Ramos (cell line): ENCODE data around the gene LSS.
"Not testable (repeated sequence)": the region's sequence is repeated elsewhere in the genome, so short reads cannot be mapped to it uniquely, and the experiment has no call there.

Experiments used
- in situ Hi-C: fragments of 300-500 bp; cut with MboI; formaldehyde crosslinking; loops from one replicate; pipeline ENCODE4 v1.14.3; 2022; ENCODE audit warnings: low sequenced_read_pairs; ENCODE audit not compliant: unreplicated experiment

The LSS gene

GRCh38 chr21:46189959-46190490, 38.5 kb downstream of the LSS start:
- in situ Hi-C loops: no loop called here

DNA sequence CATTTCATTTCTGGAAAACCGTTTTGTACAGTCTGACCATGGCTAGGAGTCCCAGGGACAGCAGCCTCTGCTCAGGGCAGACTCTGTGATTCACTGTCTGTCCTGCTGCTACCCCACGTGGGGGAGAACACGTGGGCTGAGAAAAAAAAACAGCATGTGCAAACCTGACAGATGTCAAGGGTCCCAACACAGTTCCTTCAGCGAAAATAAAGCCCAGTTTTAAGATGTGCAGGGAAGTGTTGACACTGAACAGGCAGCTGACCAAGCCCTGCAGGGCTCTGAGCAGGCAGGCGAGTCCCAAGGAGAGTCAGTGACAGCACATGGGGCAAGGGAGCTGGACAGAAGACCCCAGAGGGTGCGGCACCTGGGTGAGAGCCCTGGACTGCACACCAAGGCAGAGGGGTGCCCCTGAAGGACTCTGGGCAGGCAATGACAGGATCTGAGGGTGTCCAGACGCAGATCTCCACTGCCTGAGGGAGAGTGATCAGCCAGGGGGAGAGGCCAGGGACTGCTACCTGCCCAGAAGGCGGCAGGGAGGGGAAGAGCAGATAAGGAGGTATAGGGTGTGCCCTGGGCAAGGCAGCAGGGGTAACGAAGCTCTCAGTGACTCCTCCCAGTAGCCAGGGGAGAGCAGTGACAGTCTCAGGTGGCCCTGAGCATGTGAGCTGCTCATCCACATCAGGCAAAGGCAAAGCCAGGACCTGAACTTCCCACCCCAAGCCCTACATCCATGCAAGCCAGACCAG, 39.2 kb downstream of the LSS start:
- in situ Hi-C loops: no loop called here

DNA sequence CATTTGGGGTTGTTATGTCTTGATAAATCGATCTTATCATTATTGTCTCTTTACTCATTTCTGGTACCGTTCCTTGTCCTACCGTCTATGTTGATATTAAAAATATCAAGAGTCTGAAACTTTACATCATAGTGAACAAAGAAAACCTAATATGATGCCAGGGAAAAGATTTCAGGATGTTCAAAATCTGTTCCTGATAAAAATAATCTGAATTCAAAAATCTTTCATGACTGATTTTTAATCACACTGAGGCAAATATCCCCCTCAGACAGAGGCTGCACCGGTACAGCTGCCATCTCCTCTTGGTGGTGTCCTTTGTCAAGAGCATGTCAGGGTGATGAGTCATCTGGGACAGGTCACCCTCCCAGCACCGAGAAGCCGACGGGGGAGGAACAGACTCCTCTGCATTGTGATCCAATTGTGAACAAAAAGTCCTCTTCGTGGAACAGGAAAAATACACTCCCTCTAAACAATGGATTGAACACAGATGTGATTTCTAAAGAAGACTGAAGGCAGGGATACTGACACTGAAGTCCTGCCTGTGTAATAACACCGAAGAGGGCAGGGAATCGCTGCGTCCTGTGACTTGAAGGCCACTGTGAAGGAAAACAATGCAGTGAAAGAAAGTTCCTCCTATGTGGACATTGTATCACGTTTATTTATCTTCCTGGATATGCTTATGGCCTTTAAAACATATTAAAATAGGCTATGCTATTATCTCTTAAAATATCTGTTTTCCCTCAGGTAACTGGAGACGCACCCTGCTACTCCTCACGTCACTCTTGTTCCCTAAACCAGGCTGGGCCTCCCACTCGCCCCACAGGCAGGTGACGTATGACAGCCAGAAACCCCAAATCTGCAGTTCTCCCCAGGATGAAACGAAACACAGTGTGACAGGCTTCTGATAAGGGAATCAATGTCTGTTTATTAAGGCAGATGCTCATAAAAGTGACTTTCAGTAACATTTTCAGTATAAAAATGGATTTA, 40.1 kb downstream of the LSS start:
- in situ Hi-C loops: no loop called here

DNA sequence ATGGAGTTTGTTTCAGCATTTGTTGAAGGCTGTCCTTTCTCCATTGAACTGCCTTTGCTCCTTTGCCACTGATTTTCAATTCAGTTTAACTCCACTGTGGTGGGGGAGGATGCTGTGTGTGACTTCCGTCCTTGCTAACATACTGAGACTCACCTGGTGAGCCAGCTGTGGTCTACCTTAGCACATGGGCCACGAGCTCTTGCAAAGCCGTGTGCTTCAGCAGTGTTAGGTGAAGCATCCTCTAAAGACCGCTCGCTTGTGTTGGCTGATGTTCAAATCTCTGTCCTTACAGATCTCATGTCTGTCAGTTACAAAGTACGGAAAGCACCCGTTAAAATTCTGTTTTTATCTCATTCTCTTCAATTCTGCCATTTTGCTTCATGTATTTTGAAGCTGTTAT, 40.8 kb downstream of the LSS start:
- in situ Hi-C loops: no loop called here

DNA sequence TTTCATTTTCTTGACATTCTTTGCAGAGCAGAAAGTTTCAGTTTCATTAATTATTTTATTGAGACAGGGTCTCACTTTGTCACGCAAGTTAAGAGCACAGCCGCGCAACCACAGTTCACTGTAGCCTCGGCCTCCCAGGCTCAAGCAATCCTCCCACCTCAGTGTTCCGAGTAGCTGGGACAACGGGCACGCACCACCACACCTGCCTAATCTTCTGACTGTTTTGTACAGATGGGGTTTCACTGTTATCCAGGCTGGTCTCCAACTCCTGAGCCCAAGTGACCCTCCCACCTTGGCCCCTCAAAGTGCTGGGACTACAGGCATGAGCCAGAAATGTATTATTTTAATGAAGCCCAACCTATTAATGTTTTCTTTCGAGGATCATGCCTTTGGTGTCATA, 41.3 kb downstream of the LSS start:
- in situ Hi-C loops: no loop called here

DNA sequence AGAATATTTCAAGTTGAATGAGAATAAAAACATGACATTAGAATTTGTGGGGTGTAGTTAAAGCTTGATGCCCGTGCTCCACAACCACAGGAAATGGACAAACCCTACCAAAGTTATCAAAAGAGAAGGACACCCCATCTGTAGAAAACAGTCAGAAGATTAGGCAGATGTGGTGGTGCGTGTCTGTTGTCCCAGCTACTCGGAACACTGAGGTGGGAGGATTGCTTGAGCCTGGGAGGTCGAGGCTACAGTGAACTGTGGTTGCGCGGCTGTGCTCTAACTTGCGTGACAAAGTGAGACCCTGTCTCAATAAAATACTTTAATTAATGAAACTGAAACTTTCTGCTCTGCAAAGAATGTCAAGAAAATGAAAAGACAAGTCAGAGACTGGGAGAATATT, 42.9 kb downstream of the LSS start:
- in situ Hi-C loops: no loop called here

GRCh38 chr21:46184625-46185555, 43.7 kb downstream of the LSS start:
- in situ Hi-C loops: no loop called here

DNA sequence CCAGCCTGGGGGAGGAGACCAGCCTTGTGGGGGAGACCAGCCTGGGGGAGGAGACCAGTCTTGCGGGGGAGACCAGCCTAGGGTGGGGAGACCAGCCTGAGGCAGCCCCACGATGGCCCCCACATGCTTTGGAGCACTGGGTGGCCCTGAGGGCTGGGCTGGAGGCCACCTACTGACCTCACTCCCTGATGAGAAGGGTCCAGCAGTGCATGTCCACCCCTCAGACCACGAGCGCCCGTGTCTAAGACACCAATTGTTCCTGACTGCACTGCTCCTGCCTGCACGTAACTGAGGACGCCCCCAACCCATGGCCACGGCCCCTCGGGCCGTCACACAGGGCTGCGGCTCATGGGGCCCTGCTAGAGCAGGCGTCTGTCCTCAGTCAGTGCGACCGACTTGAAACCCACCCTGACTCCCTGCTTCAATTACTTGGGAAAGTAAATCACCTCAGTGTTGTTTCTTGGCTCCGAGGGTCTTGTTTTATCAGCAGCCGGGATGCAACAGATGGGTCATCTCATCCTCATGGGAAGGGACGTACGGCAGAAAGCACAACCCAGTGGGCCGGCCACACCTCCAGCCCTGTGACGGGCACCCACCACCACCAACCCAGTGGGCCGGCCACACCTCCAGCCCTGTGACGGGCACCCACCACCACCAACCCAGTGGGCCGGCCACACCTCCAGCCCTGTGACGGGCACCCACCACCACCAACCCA, 44.5 kb downstream of the LSS start, which contains the start of gene SPATC1L:
TSS of gene SPATC1L (minus strand) at position 550 of the 715 bp plus-strand sequence. CDS start 1,643 bp downstream, outside the sequence.
- in situ Hi-C loops: no loop called here

DNA sequence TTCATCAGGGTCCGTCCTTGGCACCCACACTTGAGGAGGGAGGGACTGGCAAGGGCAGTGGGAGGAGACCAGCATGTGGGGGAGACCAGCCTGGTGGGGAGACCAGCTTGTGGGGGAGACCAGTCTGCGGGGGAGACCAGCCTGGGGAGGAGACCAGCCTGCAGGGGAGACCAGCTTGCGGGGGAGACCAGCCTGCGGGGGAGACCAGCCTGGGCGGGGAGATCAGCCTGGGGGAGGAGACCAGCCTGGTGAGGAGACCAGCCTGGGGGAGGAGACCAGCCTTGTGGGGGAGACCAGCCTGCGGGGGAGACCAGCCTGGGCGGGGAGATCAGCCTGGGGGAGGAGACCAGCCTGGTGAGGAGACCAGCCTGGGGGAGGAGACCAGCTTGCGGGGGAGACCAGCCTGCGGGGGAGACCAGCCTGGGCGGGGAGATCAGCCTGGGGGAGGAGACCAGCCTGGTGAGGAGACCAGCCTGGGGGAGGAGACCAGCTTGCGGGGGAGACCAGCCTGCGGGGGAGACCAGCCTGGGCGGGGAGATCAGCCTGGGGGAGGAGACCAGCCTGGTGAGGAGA, 45.2 kb downstream of the LSS start:
- in situ Hi-C loops: not testable (repeated sequence)

DNA sequence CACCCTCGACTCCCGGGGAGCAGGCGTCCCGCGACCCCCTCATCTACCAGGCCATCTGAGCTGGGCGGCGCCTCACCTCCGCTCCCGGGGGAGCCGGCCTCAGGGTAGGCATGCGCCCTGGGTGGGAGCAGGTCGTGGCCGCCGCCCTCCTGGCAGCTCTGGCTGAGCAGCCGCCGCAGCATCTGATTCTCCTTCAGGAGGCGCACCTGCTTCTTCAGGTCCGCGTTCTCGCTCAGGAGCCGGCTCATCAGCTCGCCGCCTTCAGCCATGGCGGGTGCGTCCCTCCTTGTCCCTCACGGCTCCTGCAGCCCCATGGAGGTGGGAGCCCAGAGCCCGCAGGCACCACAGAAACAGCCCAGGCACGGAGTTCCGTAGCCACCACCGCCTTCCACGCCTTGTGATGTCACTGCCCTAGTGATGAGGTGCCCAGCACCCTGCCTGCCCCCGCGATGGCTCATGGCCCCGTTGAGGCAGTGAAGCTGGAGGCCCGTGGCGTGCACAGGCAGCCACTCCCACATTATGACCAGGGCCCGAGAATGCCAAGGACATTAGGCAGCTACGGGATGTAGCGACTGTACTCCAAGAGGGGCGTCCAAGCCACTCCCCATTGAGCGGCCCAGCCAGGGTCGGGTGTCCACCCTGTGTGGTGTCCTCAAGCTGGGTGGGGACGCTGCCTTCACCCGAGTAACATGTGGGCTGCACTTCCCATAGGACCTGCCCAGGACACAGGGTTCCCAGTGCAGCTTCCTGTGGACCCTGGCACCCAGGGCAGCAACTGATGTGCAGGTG, 45.8 kb downstream of the LSS start:
- in situ Hi-C loops: no loop called here

- in situ Hi-C loops: no loop called here
Measured at GRCh38 chr21:46181953-46182547, 46.5 kb downstream of the LSS start.

DNA sequence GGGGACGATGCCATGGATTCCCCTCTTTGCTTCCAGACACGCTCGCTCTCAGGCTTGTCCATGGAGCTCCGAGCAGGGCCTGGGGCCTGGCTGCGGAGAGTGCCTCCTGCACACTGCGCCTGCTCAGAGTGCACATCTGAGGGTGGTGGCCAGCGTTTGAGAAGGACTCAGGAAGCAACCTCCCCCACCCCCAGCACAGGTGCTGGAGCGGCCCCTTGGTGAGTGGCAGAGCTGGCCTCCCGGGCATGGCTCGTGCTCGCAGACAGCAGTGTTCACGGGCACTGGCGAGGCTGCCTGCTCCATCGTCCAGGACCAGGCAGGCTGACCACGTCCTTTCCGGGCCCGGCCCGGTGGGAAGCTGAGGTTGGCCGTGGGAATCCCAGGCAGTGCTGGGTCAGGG, 47.1 kb downstream of the LSS start:
- in situ Hi-C loops: no loop called here

DNA sequence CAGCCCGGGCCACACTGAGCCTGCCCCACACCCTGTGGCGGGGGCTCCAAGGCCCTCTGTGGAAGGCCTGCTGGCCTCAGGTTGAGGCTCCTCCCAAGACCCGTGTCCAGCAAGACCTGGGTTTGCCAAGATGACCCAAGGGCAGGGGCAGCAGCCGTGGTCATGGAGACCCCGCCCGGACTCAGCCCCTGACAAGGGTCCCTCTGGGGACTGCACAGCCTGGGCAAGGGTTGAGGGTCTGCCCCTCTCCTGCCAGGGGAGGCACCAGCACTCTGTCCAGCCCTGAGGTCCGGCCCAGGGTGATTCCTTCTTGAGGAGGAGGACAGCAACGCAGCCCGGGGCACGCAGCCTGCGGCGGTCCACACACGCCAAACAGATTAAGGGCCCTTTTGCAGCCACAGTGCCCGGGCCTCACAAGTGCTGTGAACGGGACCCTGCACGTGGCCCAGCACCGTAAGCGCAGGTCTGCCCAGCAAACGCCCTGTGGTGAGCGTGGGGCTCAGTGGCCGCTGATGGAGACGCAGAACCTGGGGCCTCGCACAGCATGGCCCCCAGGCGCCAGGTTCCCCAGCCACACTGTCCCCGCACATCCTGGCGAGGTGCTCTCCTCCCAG, 47.7 kb downstream of the LSS start:
- in situ Hi-C loops: no loop called here

GRCh38 chr21:46180079-46180722, 48.4 kb downstream of the LSS start:
- in situ Hi-C loops: no loop called here

DNA sequence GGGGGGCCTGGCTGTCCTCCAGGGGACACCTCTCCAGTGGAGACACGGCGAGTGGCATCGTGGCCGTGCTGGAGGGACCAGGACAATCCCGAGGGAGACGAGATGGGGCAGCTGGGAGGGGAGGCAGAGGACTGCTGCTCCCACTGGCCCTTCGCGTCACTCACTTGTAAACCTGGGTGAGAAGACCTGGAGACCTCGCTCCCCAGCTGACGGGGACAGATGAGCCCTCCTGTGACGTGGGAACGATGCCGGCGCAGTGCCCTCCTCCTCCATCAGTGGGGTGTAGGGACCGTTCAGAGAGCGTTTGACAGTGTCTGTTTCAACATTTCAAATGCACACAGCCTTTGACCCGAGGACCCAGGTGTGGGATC, 48.9 kb downstream of the LSS start:
- in situ Hi-C loops: no loop called here

- in situ Hi-C loops: no loop called here
Measured at GRCh38 chr21:46178961-46179360, 49.6 kb downstream of the LSS start.
